B cell (primary cell): ENCODE results near the gene SPAAR.

ENCODE experiments used
- EZH2 ChIP-seq: IDR thresholded peaks from 2 replicates; pipeline ENCODE4 v1.6.1; 2012; ENCODE audit warnings: borderline replicate concordance, low read depth, mild to moderate bottlenecking, moderate library complexity, low read length; ENCODE audit not compliant: insufficient read depth, poor library complexity, severe bottlenecking
- TF ChIP-seq, protein P1 (sequence below): fragments of 200-600 bp; IDR thresholded peaks from one replicate; pipeline ENCODE4 v1.8.0; 2022; ENCODE audit warnings: antibody characterized with exemption, mild to moderate bottlenecking

GRCh38 chr9:35958104-35958837 is 49.0 kb downstream of the SPAAR start, which contains the start of gene OR2S2:
- TF ChIP-seq, protein P1, sequence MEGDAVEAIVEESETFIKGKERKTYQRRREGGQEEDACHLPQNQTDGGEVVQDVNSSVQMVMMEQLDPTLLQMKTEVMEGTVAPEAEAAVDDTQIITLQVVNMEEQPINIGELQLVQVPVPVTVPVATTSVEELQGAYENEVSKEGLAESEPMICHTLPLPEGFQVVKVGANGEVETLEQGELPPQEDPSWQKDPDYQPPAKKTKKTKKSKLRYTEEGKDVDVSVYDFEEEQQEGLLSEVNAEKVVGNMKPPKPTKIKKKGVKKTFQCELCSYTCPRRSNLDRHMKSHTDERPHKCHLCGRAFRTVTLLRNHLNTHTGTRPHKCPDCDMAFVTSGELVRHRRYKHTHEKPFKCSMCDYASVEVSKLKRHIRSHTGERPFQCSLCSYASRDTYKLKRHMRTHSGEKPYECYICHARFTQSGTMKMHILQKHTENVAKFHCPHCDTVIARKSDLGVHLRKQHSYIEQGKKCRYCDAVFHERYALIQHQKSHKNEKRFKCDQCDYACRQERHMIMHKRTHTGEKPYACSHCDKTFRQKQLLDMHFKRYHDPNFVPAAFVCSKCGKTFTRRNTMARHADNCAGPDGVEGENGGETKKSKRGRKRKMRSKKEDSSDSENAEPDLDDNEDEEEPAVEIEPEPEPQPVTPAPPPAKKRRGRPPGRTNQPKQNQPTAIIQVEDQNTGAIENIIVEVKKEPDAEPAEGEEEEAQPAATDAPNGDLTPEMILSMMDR: no peak
- no peak for TF ChIP-seq EZH2
